ENCODE data around the gene RNF157. TPM values are rescaled to one million over a fixed set of nuclear protein-coding genes. Genes with fewer than 3 reads are reported as not detected.

RNF157 gene
- total RNA-seq, 1 experiment from 2014 or later = 0.86 TPM

- Histone ChIP-seq H3K4me1 (ENCODE audit: control insufficient read depth in 1 of 2, insufficient read depth in 2 of 2, low read length in 2 of 2) (peaks cover 0 to 7% of the 10 kb centered on the region in 2 experiments; a peak in 2 of 4 replicates), H3K4me3 (replicated peaks in 1 of 2; ENCODE audit: low read depth in 1 of 2, low read length in 2 of 2) (no peak overlapping the region), H3K27ac (ENCODE audit: low read depth, low read length) (no peak overlapping the region), H3K9ac (ENCODE audit: low read length) (no peak overlapping the region), H3K9me2 (ENCODE audit: insufficient read depth) (no peaks in the 10 kb centered on the region), H3K9me3 (ENCODE audit: control insufficient read depth in 1 of 2, insufficient read depth in 1 of 2, low read depth in 1 of 2, low read length in 2 of 2) (no peaks in the 10 kb centered on the region), H2AFZ (ENCODE audit: low read depth, low read length, poor library complexity, severe bottlenecking) (no peak overlapping the region), H3K36me3 (ENCODE audit: control insufficient read depth in 1 of 2, insufficient read depth in 2 of 2, low read length in 2 of 2) (no peaks in the 10 kb centered on the region), H3K79me2 (ENCODE audit: insufficient read depth, low read length) (no peaks in the 10 kb centered on the region), H3K27me3 (ENCODE audit: insufficient read depth, low read length) (no peaks in the 10 kb centered on the region), H4K20me1 (ENCODE audit: insufficient read depth) (no peaks in the 10 kb centered on the region), H3K4me2 (ENCODE audit: low read length) (no peak overlapping the region)
- ATAC-seq (no peak), DNase-seq (ENCODE audit: low read depth, low spot score) (no peak)
- BruUV-seq (replicated peaks) = no TSS peak
- intact Hi-C loops (cut with micrococcal nuclease) = no loop called here
- CTCF ChIA-PET = no interaction called here
- POLR2A ChIA-PET = interaction anchor here (0.8 kb wide), 1 partner anchor 90 kb away, joined by 3 read pairs; no protein-coding TSS in a partner anchor
- RAD21 ChIA-PET (ENCODE audit: low non-redundant PET in 1 of 2, low total read pairs in 2 of 2, uncharacterized antibody in 2 of 2, unreplicated experiment in 2 of 2) = no interaction called here
- TF ChIP-seq ATF3 (IDR thresholded peaks at IDR 0.05) = no peak
- no peak for TF ChIP-seq SIN3A (IDR thresholded peaks at IDR 0.05; ENCODE audit: low read depth)
- no peak for TF ChIP-seq SRF (IDR thresholded peaks at IDR 0.05; ENCODE audit: low read depth)
- no peak for TF ChIP-seq EZH2phosphoT487 (IDR thresholded peaks at IDR 0.05; ENCODE audit: borderline replicate concordance)
- no peak for TF ChIP-seq EZH2 (IDR thresholded peaks at IDR 0.05)
- TF ChIP-seq CEBPB (IDR thresholded peaks at IDR 0.05; ENCODE audit: low read depth) = no peak
- no peak for TF ChIP-seq YY1 (IDR thresholded peaks at IDR 0.05; ENCODE audit: extremely low read depth, insufficient replicate concordance, low read depth, low read length)
- TF ChIP-seq CBX3 (IDR thresholded peaks at IDR 0.05; ENCODE audit: low read depth) = no peak
- TF ChIP-seq POLR2A (IDR thresholded peaks at IDR 0.05; ENCODE audit: borderline replicate concordance, extremely low read depth, insufficient read depth, insufficient read length) = no peak
- no peak for TF ChIP-seq POLR2AphosphoS5 (IDR thresholded peaks at IDR 0.05; ENCODE audit: low read depth, low read length)
- TF ChIP-seq ZBTB33 (IDR thresholded peaks at IDR 0.05; ENCODE audit: extremely low read depth, insufficient replicate concordance, low read length) = no peak
- TF ChIP-seq RAD21 (IDR thresholded peaks at IDR 0.05; ENCODE audit: low read depth) = no peak
- TF ChIP-seq FOSL1 (IDR thresholded peaks at IDR 0.05; ENCODE audit: low read depth) = no peak
- no peak for TF ChIP-seq TCF7L2 (IDR thresholded peaks at IDR 0.05; ENCODE audit: borderline replicate concordance, extremely low read depth, insufficient read depth, insufficient read length)
- no peak for TF ChIP-seq CTCF (IDR thresholded peaks at IDR 0.05 in 2 of 3, conservative IDR thresholded peaks at IDR 0.05 in 1 of 3; ENCODE audit: borderline replicate concordance in 1 of 3, insufficient read depth in 1 of 3, low read depth in 2 of 3, low read length in 2 of 3)
- no peak for TF ChIP-seq ZNF274 (IDR thresholded peaks at IDR 0.05; ENCODE audit: low read depth, low read length)
- TF ChIP-seq MAX (IDR thresholded peaks at IDR 0.05) = no peak
Observed at GRCh38 chr17:76178124-76178523, 62.2 kb downstream of the RNF157 start.

All from HCT116 (cell line).